Mucosa of descending colon (tissue), 3 donors: Measurements from ENCODE around the gene FAM81A. TPM values are rescaled to one million over a fixed set of nuclear protein-coding genes. Genes with fewer than 3 reads are reported as not detected.
A peak's percentile ranks its signal among the peaks of the same experiment; 100 is the strongest.

Experiments used
- ATAC-seq: fragments of 200-7000 bp; cut with Tn5 transposase; one replicate; pipeline ENCODE4 v1.9.1; 2020; ENCODE audit warnings: mild to moderate bottlenecking, moderate library complexity
- DNase-seq, 3 donors: peaks; one replicate each; pipeline ENCODE4 v3.0.0-alpha.2; 2020
- H3K36me3 ChIP-seq: fragments of 200-600 bp; one replicate; pipeline ENCODE4 v1.8.0; 2021; ENCODE audit warnings: low read depth, mild to moderate bottlenecking
- H3K4me1 ChIP-seq: fragments of 200-600 bp; one replicate; pipeline ENCODE4 v1.8.0; 2021; ENCODE audit warnings: low read depth, mild to moderate bottlenecking
- H3K4me3 ChIP-seq: fragments of 200-600 bp; one replicate; pipeline ENCODE4 v1.8.0; 2021; ENCODE audit warnings: mild to moderate bottlenecking
- H3K9me3 ChIP-seq: fragments of 200-600 bp; one replicate; pipeline ENCODE4 v1.8.0; 2021; ENCODE audit warnings: mild to moderate bottlenecking
- intact Hi-C, 2 donors: fragments of 100-400 bp; cut with DNase I in 1 of 2; cut with micrococcal nuclease in 1 of 2; formaldehyde crosslinking; loops; one replicate each; pipeline versions ENCODE4 v1.11.0 to v1.11.1; 2022; cut with DNase I, micrococcal nuclease
- total RNA-seq, 3 donors: library from RNA; stranded (reverse); fragmentation: NEBNext Ultra II Directional in 2 of 3; extraction: Animal tissue kit (Norgen Biotek cat#: 25700) in 2 of 3; gene quantifications; one replicate each; pipeline versions ENCODE4 v1.2.1 to v1.2.4, GENCODE V29; 2021 to 2023
- TF ChIP-seq, protein P1 (sequence below): fragments of 200-600 bp; IDR thresholded peaks from one replicate; pipeline ENCODE4 v1.8.0; 2022; ENCODE audit warnings: antibody characterized with exemption, mild to moderate bottlenecking
- donor health status: DM: no; HTN: no; CAD: no; lungs with moderate emphysema.
- donor health status: DM: no; HTN: no; CAD: no.
- donor health status: DM: no; HTN: yes; CAD: no.

FAM81A gene
- total RNA-seq, 3 donors from 2014 or later = 4.1 to 10.3 (median 9.7) TPM

- Histone ChIP-seq H3K36me3 (no peaks in the 10 kb centered on the region), H3K4me1 (peaks cover 17% of the 10 kb centered on the region), H3K9me3 (no peaks in the 10 kb centered on the region), H3K4me3 (no peak overlapping the region)
- intact Hi-C loops = no loop called here
- ATAC-seq = peak; percentile 77
- no peak for DNase-seq
- TF ChIP-seq, protein P1, sequence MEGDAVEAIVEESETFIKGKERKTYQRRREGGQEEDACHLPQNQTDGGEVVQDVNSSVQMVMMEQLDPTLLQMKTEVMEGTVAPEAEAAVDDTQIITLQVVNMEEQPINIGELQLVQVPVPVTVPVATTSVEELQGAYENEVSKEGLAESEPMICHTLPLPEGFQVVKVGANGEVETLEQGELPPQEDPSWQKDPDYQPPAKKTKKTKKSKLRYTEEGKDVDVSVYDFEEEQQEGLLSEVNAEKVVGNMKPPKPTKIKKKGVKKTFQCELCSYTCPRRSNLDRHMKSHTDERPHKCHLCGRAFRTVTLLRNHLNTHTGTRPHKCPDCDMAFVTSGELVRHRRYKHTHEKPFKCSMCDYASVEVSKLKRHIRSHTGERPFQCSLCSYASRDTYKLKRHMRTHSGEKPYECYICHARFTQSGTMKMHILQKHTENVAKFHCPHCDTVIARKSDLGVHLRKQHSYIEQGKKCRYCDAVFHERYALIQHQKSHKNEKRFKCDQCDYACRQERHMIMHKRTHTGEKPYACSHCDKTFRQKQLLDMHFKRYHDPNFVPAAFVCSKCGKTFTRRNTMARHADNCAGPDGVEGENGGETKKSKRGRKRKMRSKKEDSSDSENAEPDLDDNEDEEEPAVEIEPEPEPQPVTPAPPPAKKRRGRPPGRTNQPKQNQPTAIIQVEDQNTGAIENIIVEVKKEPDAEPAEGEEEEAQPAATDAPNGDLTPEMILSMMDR = no peak
These were observed 123.6 kb downstream of the FAM81A start for GRCh38 chr15:59561547-59561946.

GRCh38 chr15:59562448-59563186, 124.6 kb downstream of the FAM81A start:
- H3K4me3 ChIP-seq = no peak overlapping the region
- DNase-seq (no peak), ATAC-seq (peak; percentile 60)
- peaks cover 16% of the 10 kb centered on the region for H3K4me1 ChIP-seq
- H3K36me3 ChIP-seq = no peaks in the 10 kb centered on the region
- intact Hi-C loops = no loop called here
- TF ChIP-seq, protein P1 = no peak
- H3K9me3 ChIP-seq = no peaks in the 10 kb centered on the region

GRCh38 chr15:59565299-59565698, 127.3 kb downstream of the FAM81A start:
- intact Hi-C loops = no loop called here
- TF ChIP-seq, protein P1 = no peak

GRCh38 chr15:59567324-59567723, 129.3 kb downstream of the FAM81A start:
- TF ChIP-seq, protein P1 = no peak
- ATAC-seq (peak; percentile 82), DNase-seq (no peak)
- Histone ChIP-seq H3K9me3 (no peaks in the 10 kb centered on the region), H3K4me3 (no peak overlapping the region), H3K4me1 (peaks cover 38% of the 10 kb centered on the region), H3K36me3 (no peaks in the 10 kb centered on the region)
- intact Hi-C loops = no loop called here

More at GRCh38 chr15:59565299-59565698, 127.3 kb downstream of the FAM81A start:
- Histone ChIP-seq H3K4me1 (peaks cover 36% of the 10 kb centered on the region), H3K9me3 (no peaks in the 10 kb centered on the region), H3K4me3 (no peak overlapping the region), H3K36me3 (no peaks in the 10 kb centered on the region)
- DNase-seq (no peak), ATAC-seq (no peak)

GRCh38 chr15:59569477-59569876, 131.5 kb downstream of the FAM81A start:
- TF ChIP-seq, protein P1 = no peak
- peak; percentile 2 for ATAC-seq
- intact Hi-C loops = no loop called here

More at GRCh38 chr15:59569477-59569876, 131.5 kb downstream of the FAM81A start:
- Histone ChIP-seq H3K9me3 (no peaks in the 10 kb centered on the region), H3K4me1 (peaks cover 38% of the 10 kb centered on the region), H3K4me3 (no peak overlapping the region), H3K36me3 (no peaks in the 10 kb centered on the region)
- DNase-seq = no peak
